DOHH2 (cell line): ENCODE data around the gene COL4A1.

ENCODE experiments used
- CTCF ChIP-seq: fragments of 200-600 bp; sonication (generic); IDR thresholded peaks from one replicate; pipeline ENCODE4 v1.5.1; 2014; ENCODE audit warnings: antibody characterized with exemption, mild to moderate bottlenecking, low read depth, low read length; ENCODE audit not compliant: poor library complexity, severe bottlenecking
- EZH2phosphoT487 ChIP-seq: fragments of 200-600 bp; sonication (generic); IDR thresholded peaks from 2 replicates; pipeline ENCODE4 v1.6.1; 2017; ENCODE audit warnings: borderline replicate concordance, mild to moderate bottlenecking, antibody characterized with exemption, low read length, moderate library complexity, mixed read lengths

- TF ChIP-seq EZH2phosphoT487 = no peak
- TF ChIP-seq CTCF = no peak
These were observed 201.8 kb downstream of the COL4A1 start for GRCh38 chr13:110105136-110105535.
